ENCODE data around the gene NKAIN2. TPM values are rescaled to one million over a fixed set of nuclear protein-coding genes. Genes with fewer than 3 reads are reported as not detected.
"Not testable (repeated sequence)": the region's sequence is repeated elsewhere in the genome, so short reads cannot be mapped to it uniquely, and the experiment has no call there.

Gene NKAIN2
- total RNA-seq, 1 donor from 2014 or later: 0.59 TPM

- no peak for DNase-seq
Measured at GRCh38 chr6:124339610-124340334, 536.1 kb downstream of the NKAIN2 start.

GRCh38 chr6:124348339-124348738 lies 544.7 kb downstream of the NKAIN2 start:
- DNase-seq: not testable (repeated sequence)

DNA sequence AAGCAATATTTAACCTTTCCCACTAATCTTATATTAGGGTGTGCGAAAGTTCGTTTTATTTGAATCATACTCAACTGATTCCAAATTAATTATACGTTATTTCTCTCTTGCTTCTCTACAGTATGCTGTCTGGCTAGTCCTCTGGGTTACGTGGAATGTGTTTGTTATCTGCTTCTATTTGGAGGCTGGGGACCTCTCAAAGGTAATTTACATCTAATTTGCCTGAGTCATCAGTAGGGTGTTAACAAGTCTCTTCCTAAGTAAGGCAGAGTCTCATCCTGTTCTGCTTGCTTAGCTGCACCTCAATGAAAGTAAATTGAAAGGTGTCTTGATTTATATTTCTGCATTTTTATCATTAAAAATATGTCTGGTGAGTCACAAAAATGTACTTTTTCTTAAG lies 551.5 kb downstream of the NKAIN2 start:
- DNase-seq: no peak

GRCh38 chr6:124356276-124356810 lies 552.7 kb downstream of the NKAIN2 start:
- no peak for DNase-seq

GRCh38 chr6:124356811-124357210 lies 553.1 kb downstream of the NKAIN2 start:
- no peak for DNase-seq

- no peak for DNase-seq
Measured at GRCh38 chr6:124368131-124368530, 564.5 kb downstream of the NKAIN2 start.

GRCh38 chr6:124371974-124372475 lies 568.4 kb downstream of the NKAIN2 start:
- no peak for DNase-seq

GRCh38 chr6:124373386-124373785 lies 569.7 kb downstream of the NKAIN2 start:
- no peak for DNase-seq

- no peak for DNase-seq
Measured at GRCh38 chr6:124389127-124389526, 585.5 kb downstream of the NKAIN2 start.

DNA sequence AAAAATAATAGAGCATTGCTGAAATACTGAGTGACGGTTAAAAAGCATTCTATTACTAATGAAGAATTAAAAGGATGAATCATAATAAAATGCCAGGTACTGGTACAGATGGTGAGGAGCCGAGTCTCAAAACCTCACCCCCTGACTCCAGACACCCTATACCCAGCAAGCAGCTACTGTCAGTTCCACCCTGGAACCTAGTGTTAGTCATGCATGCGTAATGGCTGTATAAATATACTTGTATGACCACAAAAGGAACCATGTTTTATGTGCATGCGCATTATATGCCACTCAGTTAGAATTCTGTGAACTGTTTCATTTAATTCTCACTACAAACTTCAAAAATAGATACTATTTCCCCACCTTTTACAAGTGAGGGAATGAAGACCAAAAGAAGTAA lies 589.9 kb downstream of the NKAIN2 start:
- DNase-seq: no peak

GRCh38 chr6:124396361-124396760 lies 592.7 kb downstream of the NKAIN2 start:
- DNase-seq: no peak

- DNase-seq: no peak
Measured at GRCh38 chr6:124400261-124400999, 596.8 kb downstream of the NKAIN2 start.

GRCh38 chr6:124410425-124410824 lies 606.8 kb downstream of the NKAIN2 start:
- not testable (repeated sequence) for DNase-seq

- DNase-seq: not testable (repeated sequence)
Measured at GRCh38 chr6:124412657-124413056, 609.0 kb downstream of the NKAIN2 start.

GRCh38 chr6:124420116-124420840 lies 616.6 kb downstream of the NKAIN2 start:
- DNase-seq: no peak

DNA sequence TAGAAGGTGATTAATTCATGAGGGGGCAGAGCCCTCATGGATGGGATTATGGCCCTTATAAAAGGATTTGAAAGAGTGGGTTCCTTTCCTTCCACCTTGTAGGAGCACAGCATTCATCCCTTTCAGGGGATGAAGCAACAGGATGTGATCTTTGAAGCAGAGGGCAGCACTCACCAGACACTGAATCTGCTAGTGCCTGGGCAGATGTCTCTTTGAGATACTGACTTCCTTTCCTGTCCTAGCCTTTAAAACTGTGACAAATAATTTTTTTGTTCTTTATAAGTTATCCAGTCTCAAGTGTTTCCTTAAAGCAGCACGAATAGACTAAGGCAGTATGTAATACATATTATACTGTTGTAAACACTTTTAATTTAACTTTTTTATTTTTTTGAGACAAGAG lies 620.0 kb downstream of the NKAIN2 start:
- DNase-seq: no peak

- DNase-seq: no peak
Measured at GRCh38 chr6:124430740-124431318, 627.2 kb downstream of the NKAIN2 start.

DNA sequence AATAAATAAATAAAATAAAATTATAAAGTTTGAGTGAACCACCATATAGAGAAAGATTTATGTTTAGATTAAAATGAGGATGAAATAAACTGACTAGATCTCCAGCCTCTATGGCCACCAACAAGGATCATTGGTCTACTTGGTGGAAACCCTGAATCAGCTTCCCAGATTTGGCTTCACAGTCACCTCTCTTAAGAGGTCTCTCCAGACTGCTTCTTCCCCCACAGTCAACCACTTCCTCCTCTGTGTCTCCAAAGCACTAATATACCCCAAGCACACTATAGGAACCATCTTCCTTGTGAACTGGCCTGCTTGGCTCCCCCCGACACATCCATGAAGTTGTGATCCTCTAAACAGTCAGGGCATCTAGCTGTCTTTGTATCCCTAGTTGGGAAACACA lies 629.0 kb downstream of the NKAIN2 start:
- DNase-seq: no peak

DNA sequence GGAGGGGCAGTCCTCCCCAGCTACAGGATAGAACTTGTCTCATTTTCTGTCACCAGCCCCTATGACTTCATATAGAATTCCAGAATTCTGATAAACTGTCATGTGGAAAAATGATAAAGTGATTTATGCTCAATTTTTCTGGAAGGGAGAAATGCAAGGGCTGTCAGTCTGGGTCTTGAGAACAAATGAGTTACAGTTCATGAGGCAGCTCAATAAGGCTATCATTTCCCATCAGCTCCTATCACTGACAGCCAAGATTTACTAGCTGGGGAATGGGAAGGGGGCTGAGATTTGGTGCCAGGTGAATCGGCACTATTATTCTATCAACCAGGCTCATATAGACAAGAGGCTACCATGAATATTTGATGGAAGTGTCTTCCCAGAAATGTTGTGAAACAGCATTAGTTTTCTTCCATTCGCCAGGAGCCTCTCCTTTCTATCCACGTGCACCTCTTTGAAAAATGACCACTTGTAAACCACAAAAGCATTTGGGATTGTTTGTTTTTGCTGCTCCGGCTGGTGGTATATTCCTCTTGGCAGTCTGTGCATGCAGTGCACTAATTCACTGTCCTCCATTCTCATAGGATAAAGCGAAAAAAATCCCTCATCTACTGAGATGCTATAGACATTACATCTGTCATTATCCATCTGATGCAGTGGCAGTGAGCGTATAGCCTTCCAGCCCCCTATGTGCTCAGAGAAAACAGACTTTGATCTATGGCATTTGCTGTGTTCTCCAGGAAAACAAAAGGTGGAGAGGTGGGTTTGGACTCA lies 629.9 kb downstream of the NKAIN2 start:
- no peak for DNase-seq

- DNase-seq: no peak
Measured at GRCh38 chr6:124434421-124434820, 630.8 kb downstream of the NKAIN2 start.

DNA sequence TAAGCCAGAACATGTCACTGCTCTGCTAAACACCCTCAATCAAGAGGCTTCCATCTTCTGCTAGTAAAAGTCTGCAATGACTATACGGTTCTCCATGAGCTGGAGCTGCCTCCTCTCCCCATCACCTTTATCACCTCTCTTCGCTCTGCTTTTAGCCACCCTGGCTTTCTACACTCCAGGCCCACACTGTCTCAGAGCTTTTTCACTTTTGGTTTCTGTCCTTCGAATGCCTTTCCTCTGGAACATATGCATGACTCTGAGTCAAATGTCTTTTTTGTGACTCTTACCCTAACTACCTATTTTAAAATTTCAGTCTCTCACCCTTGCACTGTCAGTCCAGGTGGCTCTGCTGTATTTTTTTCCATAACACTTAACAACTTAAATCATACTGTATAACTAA lies 633.1 kb downstream of the NKAIN2 start:
- no peak for DNase-seq

All from skin of body (tissue), 2 donors.